ENCODE measurements around the gene MADD. TPM values are rescaled to one million over a fixed set of nuclear protein-coding genes. Genes with fewer than 3 reads are reported as not detected.
"Not testable (repeated sequence)": the region's sequence is repeated elsewhere in the genome, so short reads cannot be mapped to it uniquely, and the experiment has no call there.

MADD gene
- polyA plus RNA-seq, 1 donor, result 33.7 TPM

GRCh38 chr11:47278058-47278457, 8.1 kb downstream of the MADD start:
- DNase-seq, result no peak

DNA sequence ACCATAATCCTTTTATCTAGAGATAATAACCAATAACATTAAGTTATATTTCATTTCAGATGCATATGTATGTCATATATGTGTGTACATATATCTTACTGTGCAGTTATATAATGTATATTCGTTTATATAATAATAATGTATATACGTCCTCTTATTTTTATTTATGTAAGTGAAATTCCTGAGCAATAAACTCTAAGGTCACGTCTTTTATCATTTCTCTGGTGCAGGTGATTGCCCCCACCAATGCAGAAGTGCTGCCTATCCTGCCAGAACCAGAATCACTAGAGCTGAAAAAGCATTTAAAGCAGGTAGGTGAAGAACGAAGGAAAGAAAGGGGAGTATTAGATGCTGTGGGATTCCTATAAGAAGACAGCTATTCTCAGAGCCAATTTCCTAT, 8.8 kb downstream of the MADD start:
- DNase-seq, result no peak

GRCh38 chr11:47280099-47280498, 10.2 kb downstream of the MADD start:
- no peak for DNase-seq

DNA sequence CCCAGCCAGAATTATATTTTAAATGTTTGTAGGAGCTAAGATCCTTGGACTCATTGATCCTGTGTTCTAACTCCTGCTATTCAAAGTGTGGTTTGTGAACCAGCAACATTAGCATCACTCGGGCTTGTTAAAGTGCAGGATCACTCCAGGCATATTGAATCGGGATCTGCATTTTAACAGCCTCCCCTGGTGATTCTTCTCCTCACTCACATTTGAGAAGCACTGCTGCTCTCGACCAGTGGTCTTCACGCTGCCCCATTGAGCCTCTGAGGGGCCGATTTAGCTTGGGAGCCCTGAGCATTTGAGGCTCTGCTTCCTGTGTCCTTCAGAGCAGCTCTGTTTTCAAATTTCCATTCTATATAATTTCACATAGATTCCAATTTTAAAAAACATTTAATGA, 10.9 kb downstream of the MADD start:
- DNase-seq, result no peak

DNA sequence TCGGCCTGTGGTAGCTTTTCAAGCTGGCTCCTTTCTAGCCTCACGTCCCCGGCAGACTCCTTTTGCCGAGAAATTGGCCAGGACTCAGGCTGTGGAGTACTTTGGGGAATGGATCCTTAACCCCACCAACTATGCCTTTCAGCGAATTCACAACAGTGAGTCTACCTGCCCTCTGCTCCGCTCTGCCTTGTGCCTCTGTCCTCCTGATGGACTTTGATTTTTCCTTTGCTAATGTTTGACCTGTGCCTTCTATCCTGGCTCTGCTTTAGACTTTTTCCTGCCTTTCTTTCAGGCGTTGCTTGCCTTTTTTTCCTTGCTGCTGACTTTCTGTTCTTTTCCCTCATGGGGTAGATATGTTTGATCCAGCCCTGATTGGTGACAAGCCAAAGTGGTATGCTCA, 12.5 kb downstream of the MADD start:
- DNase-seq, result no peak

DNA sequence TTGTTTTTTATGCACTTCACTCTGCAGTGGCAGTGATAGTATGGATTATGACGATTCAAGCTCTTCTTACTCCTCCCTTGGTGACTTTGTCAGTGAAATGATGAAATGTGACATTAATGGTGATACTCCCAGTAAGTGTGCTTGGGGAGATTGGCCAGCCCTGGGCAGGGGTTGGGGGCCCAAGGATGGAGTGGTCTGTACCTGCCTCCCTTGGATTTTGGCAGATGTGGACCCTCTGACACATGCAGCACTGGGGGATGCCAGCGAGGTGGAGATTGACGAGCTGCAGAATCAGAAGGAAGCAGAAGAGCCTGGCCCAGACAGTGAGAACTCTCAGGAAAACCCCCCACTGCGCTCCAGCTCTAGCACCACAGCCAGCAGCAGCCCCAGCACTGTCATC, 14.2 kb downstream of the MADD start:
- no peak for DNase-seq

- no peak for DNase-seq
Observed at GRCh38 chr11:47285969-47286770, 16.2 kb downstream of the MADD start.

DNA sequence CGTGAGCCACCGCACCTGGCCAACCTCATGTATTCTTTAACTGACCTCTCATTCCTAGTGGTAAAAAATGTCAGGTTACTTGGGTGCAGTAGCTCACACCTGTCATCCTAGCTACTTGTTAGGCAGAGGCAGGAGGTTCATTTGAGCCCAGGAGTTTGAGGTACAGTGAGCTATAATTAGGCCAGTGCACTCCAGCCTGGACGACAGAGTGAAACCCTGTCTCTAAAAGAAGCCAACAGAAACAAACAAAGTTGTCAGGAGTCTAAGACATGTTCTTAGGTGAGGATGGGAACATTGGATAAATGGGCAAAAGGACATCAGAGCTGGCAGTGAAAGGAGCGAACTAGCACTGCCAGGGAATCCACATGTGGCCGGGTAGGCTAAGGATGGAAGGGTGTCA, 18.1 kb downstream of the MADD start:
- no peak for DNase-seq

GRCh38 chr11:47289856-47290255, 19.9 kb downstream of the MADD start:
- no peak for DNase-seq

DNA sequence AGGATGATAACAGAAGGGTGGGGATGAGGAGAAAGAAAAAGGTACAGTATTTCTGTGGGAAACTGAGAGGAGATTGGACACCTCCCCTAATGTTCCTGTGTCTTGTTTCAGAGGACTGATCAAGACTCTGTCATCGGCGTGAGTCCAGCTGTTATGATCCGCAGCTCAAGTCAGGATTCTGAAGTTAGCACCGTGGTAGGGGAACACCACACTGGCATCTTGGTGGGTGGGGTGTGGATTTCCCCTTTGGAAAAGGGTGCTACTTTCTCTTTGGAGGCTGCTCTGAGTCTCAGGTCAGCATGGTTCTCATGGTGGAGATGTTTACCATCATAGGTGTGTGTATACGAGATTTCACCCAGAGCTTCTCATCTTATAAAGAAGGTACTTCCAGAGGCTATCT, 25.5 kb downstream of the MADD start:
- no peak for DNase-seq

- DNase-seq, result no peak
Observed at GRCh38 chr11:47296045-47296444, 26.1 kb downstream of the MADD start.

- DNase-seq, result no peak
Observed at GRCh38 chr11:47299078-47299477, 29.1 kb downstream of the MADD start.

DNA sequence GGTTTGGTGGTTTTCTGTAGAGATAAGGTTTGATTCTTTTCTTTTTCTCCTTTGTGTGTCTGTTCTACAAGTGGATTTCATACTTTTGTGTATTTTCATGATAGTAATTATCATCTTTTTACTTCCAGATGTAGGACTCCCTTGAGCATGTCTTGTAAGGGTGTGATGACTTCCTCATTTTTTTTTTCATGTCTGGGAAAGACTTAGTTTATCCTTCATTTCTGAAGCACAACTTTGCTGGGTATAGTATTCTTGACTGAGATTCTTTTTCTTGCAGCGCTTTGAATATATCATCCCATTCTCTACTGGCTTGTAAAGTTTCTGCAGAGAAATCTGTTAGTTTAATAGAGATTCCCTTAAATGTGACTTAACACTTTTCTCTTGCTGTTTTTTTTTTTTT, 32.9 kb downstream of the MADD start:
- no peak for DNase-seq

- DNase-seq, result no peak
Observed at GRCh38 chr11:47305734-47306483, 36.0 kb downstream of the MADD start.

DNA sequence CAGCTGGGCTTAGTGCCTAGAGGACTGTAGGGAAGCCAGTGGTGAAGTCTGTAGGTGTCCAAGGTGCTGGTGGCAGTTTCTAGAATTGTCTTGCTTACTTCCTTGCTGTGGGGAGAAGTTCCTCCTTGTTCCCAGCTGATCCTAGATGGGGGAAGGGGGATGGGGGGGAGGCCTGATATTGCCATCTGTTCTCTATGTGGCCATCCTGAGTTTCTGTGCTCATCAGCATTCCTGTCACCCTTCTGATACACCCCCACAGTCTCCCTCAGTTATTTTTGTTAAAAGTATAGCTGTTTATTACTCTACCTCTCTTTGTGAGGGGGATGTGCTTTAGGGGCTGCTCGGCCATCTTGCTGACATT, 36.5 kb downstream of the MADD start:
- DNase-seq, result no peak

- DNase-seq, result no peak
Observed at GRCh38 chr11:47308050-47308823, 38.3 kb downstream of the MADD start.

- DNase-seq, result no peak
Observed at GRCh38 chr11:47314992-47315391, 45.1 kb downstream of the MADD start.

DNA sequence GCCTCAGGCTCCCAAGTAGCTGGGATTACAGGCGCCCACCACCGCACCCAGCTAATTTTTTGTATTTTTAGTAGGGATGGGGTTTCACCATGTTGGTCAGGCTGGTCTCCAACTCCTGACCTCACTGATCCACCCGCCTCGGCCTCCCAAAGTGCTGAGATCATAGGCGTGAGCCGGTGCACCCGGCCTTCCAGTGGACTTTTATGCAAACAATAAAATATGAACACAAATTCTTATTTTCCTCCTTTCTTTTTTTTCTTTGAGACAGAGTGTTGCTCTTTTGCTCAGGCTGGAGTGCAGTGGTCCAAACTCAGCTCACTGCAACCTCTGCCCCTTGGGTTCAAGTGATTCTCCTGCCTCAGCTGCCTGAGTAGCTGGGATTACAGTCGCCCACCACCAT, 46.6 kb downstream of the MADD start:
- not testable (repeated sequence) for DNase-seq

GRCh38 chr11:47317064-47317828, 47.3 kb downstream of the MADD start:
- DNase-seq, result no peak

DNA sequence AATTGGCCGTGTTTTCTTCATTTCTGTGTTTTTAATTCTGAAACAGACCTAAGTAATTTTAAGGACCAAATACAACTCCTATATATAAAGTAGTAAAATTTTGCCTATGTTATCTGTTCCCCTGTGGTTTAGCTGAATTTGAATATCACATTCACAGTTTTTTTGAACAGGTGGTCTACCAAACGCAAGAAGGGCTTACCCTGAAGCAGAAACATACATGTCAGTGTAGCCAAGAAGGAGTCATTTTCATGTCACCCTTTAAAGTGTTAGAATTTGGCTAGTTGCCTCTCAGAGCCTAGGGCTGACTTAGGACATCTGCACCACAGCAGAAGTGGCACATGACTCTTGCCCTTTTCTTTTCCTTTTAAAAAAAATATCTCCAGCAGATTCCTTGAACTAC, 48.2 kb downstream of the MADD start:
- DNase-seq, result no peak

- DNase-seq, result no peak
Observed at GRCh38 chr11:47324520-47324919, 54.6 kb downstream of the MADD start.

GRCh38 chr11:47325271-47326041, 55.5 kb downstream of the MADD start:
- no peak for DNase-seq

Measured in hindlimb muscle (tissue), 1 donor.